ENCODE measurements around the gene FAM20A.
A peak's percentile ranks its signal among the peaks of the same experiment; 100 is the strongest.
"Not testable (repeated sequence)": the region's sequence is repeated elsewhere in the genome, so short reads cannot be mapped to it uniquely, and the experiment has no call there.

The FAM20A gene

DNA sequence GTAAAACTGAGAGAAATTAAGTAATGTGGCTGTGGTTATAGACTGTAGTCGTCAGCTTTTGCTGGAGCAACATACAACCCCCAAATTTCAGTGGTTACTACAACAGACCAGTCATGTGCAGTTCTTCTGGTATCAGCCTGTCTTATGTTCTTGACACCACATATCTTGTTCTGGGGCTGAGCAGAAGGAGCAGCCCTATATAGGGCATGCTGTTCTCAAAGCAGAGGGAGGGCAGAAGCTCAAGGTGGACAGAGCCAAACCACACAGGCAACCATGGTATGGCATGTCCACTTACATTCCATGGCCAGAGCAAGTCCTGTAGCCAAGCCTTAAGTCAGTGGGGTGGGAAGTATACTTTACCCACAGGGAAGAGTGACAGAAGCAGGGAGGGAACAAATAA lies 81.3 kb downstream of the FAM20A start:
- no peak for DNase-seq (ENCODE audit: low read depth in 2 of 2)

- not testable (repeated sequence) for DNase-seq (ENCODE audit: low read depth in 2 of 2)
Observed at GRCh38 chr17:68519051-68519450, 82.1 kb downstream of the FAM20A start.

- no peak for DNase-seq (ENCODE audit: low read depth in 2 of 2)
Observed at GRCh38 chr17:68518063-68518815, 82.9 kb downstream of the FAM20A start.

- not testable (repeated sequence) for DNase-seq (ENCODE audit: low read depth in 2 of 2)
Observed at GRCh38 chr17:68517605-68518004, 83.6 kb downstream of the FAM20A start.

GRCh38 chr17:68516732-68517131 lies 84.4 kb downstream of the FAM20A start:
- DNase-seq (ENCODE audit: low read depth in 2 of 2), result no peak

GRCh38 chr17:68514831-68515635 lies 86.1 kb downstream of the FAM20A start:
- DNase-seq (ENCODE audit: low read depth in 2 of 2), result peak in 1 of 2 experiments; percentile 43

GRCh38 chr17:68513932-68514331 lies 87.2 kb downstream of the FAM20A start:
- DNase-seq (ENCODE audit: low read depth in 2 of 2), result no peak

GRCh38 chr17:68512960-68513474 lies 88.2 kb downstream of the FAM20A start:
- DNase-seq (ENCODE audit: low read depth in 2 of 2), result no peak

DNA sequence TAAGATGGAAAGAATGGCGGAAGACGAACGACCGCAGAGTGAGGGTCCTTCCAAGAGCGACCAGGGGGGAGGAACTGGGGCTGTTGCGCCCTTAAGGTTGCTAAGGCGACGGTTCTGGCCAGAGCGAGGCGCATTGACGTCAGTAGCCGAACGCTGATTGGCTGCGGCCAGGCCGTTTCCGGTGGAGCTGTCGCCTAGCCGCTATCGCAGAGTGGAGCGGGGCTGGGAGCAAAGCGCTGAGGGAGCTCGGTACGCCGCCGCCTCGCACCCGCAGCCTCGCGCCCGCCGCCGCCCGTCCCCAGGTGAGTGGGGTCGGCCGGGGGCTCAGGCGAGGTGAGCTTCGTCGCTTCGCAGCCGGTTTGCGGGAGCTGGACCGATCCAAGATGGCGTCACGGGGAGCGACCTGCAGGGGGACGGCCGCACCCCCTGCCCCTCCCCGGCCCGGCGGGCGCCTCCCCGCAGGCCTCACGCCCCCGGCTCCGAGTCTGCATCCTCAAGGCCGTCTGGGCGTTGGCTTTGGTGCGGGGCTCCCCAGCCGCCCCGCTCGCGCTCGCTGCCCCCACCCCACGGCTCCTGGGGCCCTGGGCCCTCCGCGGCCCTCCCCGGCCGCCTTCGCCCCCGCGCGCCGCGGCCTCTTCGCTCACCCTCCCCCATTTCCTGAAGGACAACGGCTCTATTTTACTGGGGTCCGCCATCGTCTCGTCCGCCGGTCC lies 88.8 kb downstream of the FAM20A start, which contains the start of gene PRKAR1A:
PRKAR1A (plus strand) TSS at position 184 of the 713 bp plus-strand sequence. CDS start 2,970 bp downstream, outside the sequence.
- peak; percentile 81 to 83 for DNase-seq (ENCODE audit: low read depth in 2 of 2)

DNA sequence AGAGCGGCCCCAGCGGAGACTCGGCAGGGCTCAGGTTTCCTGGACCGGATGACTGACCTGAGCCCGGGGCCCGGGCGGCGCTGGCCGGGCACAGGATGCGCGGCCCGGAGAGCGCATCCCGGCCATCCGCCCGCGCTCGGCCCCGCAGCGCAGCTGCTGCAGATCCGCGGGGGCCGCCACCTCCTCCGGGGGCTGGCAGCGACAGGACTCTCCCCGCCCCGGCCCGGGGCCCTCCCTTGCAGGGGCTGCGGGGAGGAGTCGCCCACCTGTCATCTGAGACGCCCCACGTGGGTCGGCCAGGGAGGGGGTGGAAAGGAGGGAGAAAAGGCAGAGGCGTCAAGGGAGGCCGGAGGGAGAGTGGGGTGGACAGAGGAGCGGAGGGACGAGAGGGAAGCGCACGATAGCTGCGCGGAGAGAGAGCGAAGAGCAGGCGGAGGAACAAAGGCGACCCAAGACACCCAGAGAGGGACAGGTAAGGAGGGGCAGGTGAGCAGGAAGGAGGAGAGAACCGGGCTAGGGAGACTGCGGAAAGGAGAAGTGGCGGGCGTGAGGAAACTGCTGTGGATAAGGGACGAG lies 89.4 kb downstream of the FAM20A start:
- DNase-seq (ENCODE audit: low read depth in 2 of 2), result peak in 1 of 2 experiments; percentile 54

DNA sequence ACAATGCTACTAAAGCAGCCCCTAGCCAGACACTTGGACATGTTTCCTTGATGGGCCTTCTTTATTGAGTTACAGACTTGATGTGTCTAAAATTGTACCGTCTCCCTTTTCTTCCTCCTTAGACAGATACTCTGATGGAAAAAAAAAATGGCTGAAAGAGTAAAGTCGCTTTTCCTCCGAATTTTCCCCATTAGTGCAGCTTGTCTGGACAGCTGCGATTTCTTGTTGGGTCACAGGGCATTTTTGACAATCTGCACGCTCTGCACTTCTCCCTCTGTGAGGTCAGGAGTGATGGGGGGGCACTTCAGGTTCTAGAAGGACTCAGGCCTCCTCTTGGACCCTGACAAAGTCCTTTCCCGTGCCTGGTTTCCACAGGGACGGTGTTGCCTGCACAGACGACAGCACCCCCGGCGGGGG lies 89.9 kb downstream of the FAM20A start:
- DNase-seq (ENCODE audit: low read depth in 2 of 2), result no peak

DNA sequence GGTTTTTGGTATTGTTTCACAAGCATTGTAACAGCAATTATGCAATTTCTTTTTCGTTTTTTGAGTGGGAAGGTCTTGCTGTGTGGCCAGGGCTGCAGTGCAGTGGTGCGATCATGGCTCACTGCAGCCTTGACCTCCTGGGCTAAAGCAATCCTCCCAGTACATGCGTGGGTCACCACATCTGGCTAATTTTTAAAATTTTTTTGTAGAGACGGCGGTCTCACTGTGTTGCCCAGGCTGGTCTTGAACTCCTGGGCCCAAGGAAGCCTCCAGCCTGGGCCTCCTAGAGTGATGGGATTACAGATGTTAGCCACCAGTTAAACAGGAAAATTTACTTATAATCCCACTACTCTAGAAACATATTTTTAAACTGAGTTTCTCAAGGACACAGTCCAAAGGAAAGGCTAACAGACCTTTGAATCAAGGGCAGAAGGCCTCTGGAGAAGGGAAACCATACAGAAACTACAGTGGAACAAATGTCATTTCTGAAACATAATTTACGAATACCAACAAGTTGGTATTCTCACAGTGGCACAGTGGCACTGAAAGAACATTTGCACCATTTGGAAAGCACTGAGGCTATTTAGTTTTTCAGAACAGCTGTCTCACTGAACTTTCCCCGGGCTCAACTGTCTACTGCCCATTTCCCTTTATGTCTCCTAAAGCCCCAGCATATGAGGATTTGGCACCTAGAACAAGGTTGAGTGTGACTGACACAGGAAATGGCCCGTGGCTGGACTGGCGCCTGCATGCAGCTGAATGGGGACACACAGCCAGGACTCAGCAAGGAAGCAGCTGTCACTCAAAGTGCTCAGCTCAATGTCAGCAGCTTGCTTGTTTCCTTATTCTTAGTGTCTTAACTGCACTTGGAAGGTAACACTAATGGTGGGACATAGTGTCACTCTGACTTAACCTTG lies 91.8 kb downstream of the FAM20A start:
- DNase-seq (ENCODE audit: low read depth in 2 of 2), result no peak

GRCh38 chr17:68507576-68507975 lies 93.6 kb downstream of the FAM20A start:
- DNase-seq (ENCODE audit: low read depth in 2 of 2), result no peak

DNA sequence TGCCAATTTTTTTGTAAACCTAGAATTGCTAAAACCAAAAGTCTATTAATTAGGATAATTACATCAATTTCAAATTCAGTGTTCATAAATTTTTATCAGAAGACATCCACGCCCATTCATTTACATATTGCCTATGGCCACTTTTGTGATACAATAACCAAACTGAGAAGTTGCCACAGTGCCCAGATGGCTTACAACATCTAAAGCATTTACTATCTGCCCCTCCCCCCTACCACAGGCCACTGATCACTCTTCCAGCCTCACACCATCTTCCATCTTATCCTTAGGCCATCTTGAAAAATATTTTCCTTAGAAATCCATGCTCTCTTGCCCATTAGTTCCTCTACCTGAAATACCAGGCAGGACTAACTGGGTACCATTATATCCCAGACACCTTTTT lies 95.2 kb downstream of the FAM20A start:
- no peak for DNase-seq (ENCODE audit: low read depth in 2 of 2)

GRCh38 chr17:68501074-68501473 lies 100.1 kb downstream of the FAM20A start:
- DNase-seq (ENCODE audit: low read depth in 2 of 2), result no peak

DNA sequence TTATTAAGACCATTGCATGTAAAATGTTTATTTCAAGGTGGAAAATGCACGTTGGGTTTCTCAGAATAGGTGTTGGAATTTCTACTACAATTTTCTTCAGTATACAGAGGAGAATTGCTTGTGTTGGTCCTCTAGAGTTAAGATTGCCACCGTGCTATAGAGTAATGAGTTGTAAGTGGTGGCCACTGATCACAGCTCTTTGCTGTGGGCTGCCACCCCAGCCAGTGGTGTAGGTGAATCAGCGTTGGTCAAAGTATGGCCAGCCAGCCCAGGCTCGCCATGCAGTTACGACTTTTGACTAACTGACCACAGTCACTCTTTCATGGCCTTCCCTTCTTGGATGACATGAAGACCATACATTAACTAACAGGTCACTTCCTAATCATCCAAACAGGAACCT lies 101.6 kb downstream of the FAM20A start:
- DNase-seq (ENCODE audit: low read depth in 2 of 2), result no peak

DNA sequence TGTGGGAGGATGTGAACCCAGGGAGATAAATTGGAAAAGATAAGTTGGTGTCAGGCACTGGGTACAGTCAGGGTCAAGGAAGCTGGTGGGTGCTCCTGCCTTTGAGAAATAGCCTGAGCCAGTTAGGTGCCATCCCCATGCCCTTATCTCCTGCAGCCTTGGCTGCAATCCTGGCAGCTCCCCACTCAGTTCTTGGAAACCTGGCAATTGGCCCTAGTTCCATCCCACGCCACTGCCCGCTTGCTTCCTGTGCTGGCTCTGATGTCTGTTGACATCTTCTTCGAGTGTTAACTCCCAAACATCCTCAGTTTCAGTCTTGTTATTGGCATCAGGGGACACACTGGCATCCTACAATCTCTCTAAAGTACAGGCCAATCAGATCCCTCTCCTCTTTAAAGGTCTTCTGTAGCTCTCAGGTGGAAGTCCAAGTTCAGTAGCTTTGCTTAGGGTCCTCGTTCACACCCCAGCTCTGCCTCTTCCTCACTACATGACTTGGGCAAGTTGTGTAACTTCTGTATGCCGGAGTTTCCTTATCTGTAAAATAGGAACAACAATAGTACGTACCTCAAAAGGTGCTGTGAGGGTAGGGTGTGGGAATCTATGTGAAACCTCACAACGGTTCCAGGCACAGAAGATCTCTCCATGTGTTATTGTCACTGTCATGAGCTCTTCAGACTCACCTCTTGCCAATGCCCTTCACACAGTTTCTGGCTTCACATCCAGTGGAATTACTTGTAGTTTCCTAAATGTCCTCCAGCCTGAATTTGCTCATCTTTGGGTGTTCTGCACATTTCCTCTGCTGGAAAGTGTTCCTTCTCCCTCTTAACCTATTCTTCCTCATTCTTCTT lies 102.5 kb downstream of the FAM20A start:
- no peak for DNase-seq (ENCODE audit: low read depth in 2 of 2)

GRCh38 chr17:68497885-68498319 lies 103.3 kb downstream of the FAM20A start:
- no peak for DNase-seq (ENCODE audit: low read depth in 2 of 2)

DNA sequence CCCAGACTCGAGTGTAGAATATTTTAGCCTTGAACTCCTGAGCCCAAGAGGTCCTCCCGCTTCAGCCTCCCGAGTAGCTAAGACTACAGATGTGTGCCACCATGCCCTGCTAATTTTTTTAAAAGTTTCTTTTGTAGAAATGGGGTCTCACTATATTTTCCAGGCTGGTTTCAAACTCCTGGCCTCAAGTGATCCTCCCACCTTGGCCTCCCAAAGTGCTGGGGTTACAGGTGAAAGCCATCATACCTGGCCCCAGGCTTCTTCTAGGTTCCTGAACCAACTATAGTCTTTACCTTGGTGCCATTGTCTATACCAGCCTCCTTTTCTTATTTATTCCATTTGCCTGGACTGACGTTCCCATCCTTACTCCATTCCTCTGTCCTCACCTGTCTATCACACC lies 106.1 kb downstream of the FAM20A start:
- DNase-seq (ENCODE audit: low read depth in 2 of 2), result no peak

All from fibroblast of skin of left quadriceps (primary cell).